Osteoblast (primary cell): Measurements from ENCODE around the gene ETAA1. TPM values are rescaled to one million over a fixed set of nuclear protein-coding genes. Genes with fewer than 3 reads are reported as not detected.

ENCODE experiments used
- DNase-seq: peaks from one replicate; pipeline ENCODE4 v3.0.0; 2011; ENCODE audit warnings: low spot score, mixed read lengths; ENCODE audit not compliant: insufficient read length; ENCODE audit errors: missing footprints
- H2AFZ ChIP-seq: 2 replicates; pipeline ENCODE4 v1.6.0; 2011; ENCODE audit warnings: mild to moderate bottlenecking, low read length
- H3K27ac ChIP-seq: 2 replicates; pipeline ENCODE4 v1.5.1; 2011; ENCODE audit warnings: mild to moderate bottlenecking, low read depth, low read length, moderate library complexity
- H3K27me3 ChIP-seq: 2 replicates; pipeline ENCODE4 v1.6.0; 2012; ENCODE audit warnings: mild to moderate bottlenecking, control low read depth, inconsistent platforms, low read length, moderate library complexity; ENCODE audit not compliant: insufficient read depth
- H3K36me3 ChIP-seq: 2 replicates; pipeline ENCODE4 v1.5.1; 2011; ENCODE audit warnings: mild to moderate bottlenecking, low read length, control low read depth, moderate library complexity; ENCODE audit not compliant: insufficient read depth
- H3K4me1 ChIP-seq: 2 replicates; pipeline ENCODE4 v1.5.1; 2011; ENCODE audit warnings: mild to moderate bottlenecking, low read length, control low read depth, moderate library complexity; ENCODE audit not compliant: insufficient read depth
- H3K4me2 ChIP-seq: 2 replicates; pipeline ENCODE4 v1.6.0; 2011; ENCODE audit warnings: mild to moderate bottlenecking, low read length; ENCODE audit not compliant: insufficient read depth
- H3K4me3 ChIP-seq: fragments of 200-600 bp; sonication (generic); 3 replicates; pipeline ENCODE4 v1.5.1; 2012; ENCODE audit warnings: mild to moderate bottlenecking, low read length, inconsistent platforms; ENCODE audit not compliant: insufficient read depth
- H3K79me2 ChIP-seq: 2 replicates; pipeline ENCODE4 v1.6.0; 2012; ENCODE audit warnings: mild to moderate bottlenecking, low read length, control low read depth, inconsistent platforms; ENCODE audit not compliant: insufficient read depth
- H3K9me3 ChIP-seq: 2 replicates; pipeline ENCODE4 v1.5.1; 2011; ENCODE audit warnings: low read depth, low read length, control low read depth
- H4K20me1 ChIP-seq: 2 replicates; pipeline ENCODE4 v1.6.0; 2012; ENCODE audit warnings: mild to moderate bottlenecking, low read length, control low read depth; ENCODE audit not compliant: insufficient read depth
- CTCF ChIP-seq: IDR thresholded peaks from 2 replicates; pipeline ENCODE4 v1.5.1; 2011; ENCODE audit warnings: mild to moderate bottlenecking, low read depth, low read length, moderate library complexity; ENCODE audit errors: extremely low read depth
- total RNA-seq: library from RNA; depleted of rRNA; stranded (reverse); fragments of >200 nt; gene quantifications from 2 replicates; pipeline ENCODE4 v1.2.3, GENCODE V29; 2012

The ETAA1 gene
- 20.6 and 22.1 TPM in 2 replicates for total RNA-seq

GRCh38 chr2:67397143-67397986, at the start of gene ETAA1:
Gene ETAA1 (plus strand): TSS chr2:67397333. CDS start chr2:67397449, 116 bp downstream.
- peak; percentile 98 for DNase-seq
- H3K4me1 ChIP-seq: peaks cover 50% of the 10 kb centered on the region
- peaks cover 28% of the 10 kb centered on the region for H3K79me2 ChIP-seq
- no peaks in the 10 kb centered on the region for H3K9me3 ChIP-seq
- peak within 1 kb of the TSS; percentile 93 for H3K4me2 ChIP-seq
- no peaks in the 10 kb centered on the region for H3K36me3 ChIP-seq
- H3K4me3 ChIP-seq: peak within 1 kb of the TSS; percentile 88
- no peak for TF ChIP-seq CTCF
- H4K20me1 ChIP-seq: no peaks in the 10 kb centered on the region
- no peaks in the 10 kb centered on the region for H3K27me3 ChIP-seq
- peak within 1 kb of the TSS; percentile 90 for H2AFZ ChIP-seq
- H3K27ac ChIP-seq: peak within 1 kb of the TSS; percentile 90

- Histone ChIP-seq H3K4me3 (no peak overlapping the region), H3K9me3 (no peaks in the 10 kb centered on the region)
Observed at GRCh38 chr2:67366832-67367412, 30.2 kb upstream of the ETAA1 start.

GRCh38 chr2:67374481-67374880, 22.7 kb upstream of the ETAA1 start:
- Histone ChIP-seq H3K4me3 (peak overlapping the region; percentile 15), H3K27ac (no peak overlapping the region)

More at GRCh38 chr2:67366832-67367412, 30.2 kb upstream of the ETAA1 start:
- TF ChIP-seq CTCF: no peak
- no peaks in the 10 kb centered on the region for H3K79me2 ChIP-seq
- no peak overlapping the region for H2AFZ ChIP-seq
- no peak overlapping the region for H3K27ac ChIP-seq
- DNase-seq: no peak
- no peaks in the 10 kb centered on the region for H3K36me3 ChIP-seq
- H3K4me1 ChIP-seq: no peaks in the 10 kb centered on the region
- H3K27me3 ChIP-seq: no peaks in the 10 kb centered on the region
- H4K20me1 ChIP-seq: no peaks in the 10 kb centered on the region
- no peak overlapping the region for H3K4me2 ChIP-seq

More at GRCh38 chr2:67374481-67374880, 22.7 kb upstream of the ETAA1 start:
- Histone ChIP-seq H3K4me1 (peaks cover 8% of the 10 kb centered on the region), H3K79me2 (no peaks in the 10 kb centered on the region), H3K9me3 (no peaks in the 10 kb centered on the region), H4K20me1 (no peaks in the 10 kb centered on the region), H3K4me2 (peak overlapping the region; percentile 61), H3K27me3 (no peaks in the 10 kb centered on the region), H2AFZ (peak overlapping the region; percentile 48), H3K36me3 (no peaks in the 10 kb centered on the region)
- DNase-seq: no peak
- no peak for TF ChIP-seq CTCF
